Anterior cingulate cortex (tissue), 58 donors: ENCODE data around the gene ZNF669.

ENCODE experiments used
- DNase-seq, 58 donors: peaks; one replicate each; lab custom pipeline; 2025; lab: John Stamatoyannopoulos, UW

Gene ZNF669

GRCh38 chr1:247111700-247112478 is 7.7 kb upstream of the ZNF669 start:
- DNase-seq: peak in 26 of 58 donors; percentile 9 to 52 (median 30)

GRCh38 chr1:247111259-247111699 is 7.1 kb upstream of the ZNF669 start:
- DNase-seq: no peak

- DNase-seq: no peak
These were observed 6.6 kb upstream of the ZNF669 start for GRCh38 chr1:247110627-247111258.

- DNase-seq: no peak
These were observed 3.5 kb upstream of the ZNF669 start for GRCh38 chr1:247107694-247108093.

- DNase-seq: no peak
These were observed 1.8 kb upstream of the ZNF669 start for GRCh38 chr1:247105966-247106365.

- no peak for DNase-seq
These were observed 809 bp upstream of the ZNF669 start for GRCh38 chr1:247104965-247105364.

GRCh38 chr1:247102381-247102780 is 1.8 kb downstream of the ZNF669 start:
- no peak for DNase-seq

GRCh38 chr1:247100676-247101279 is 3.4 kb downstream of the ZNF669 start:
- no peak for DNase-seq

GRCh38 chr1:247096958-247097357 is 7.2 kb downstream of the ZNF669 start:
- DNase-seq: no peak

- DNase-seq: no peak
These were observed 7.6 kb downstream of the ZNF669 start for GRCh38 chr1:247096544-247096943.

GRCh38 chr1:247096112-247096511 is 8.0 kb downstream of the ZNF669 start:
- no peak for DNase-seq

GRCh38 chr1:247090455-247090854 is 13.7 kb downstream of the ZNF669 start:
- DNase-seq: no peak

GRCh38 chr1:247089616-247090375 is 14.4 kb downstream of the ZNF669 start:
- no peak for DNase-seq

GRCh38 chr1:247088967-247089366 is 15.2 kb downstream of the ZNF669 start:
- no peak for DNase-seq

- DNase-seq: no peak
These were observed 16.9 kb downstream of the ZNF669 start for GRCh38 chr1:247087256-247087655.

- DNase-seq: no peak
These were observed 18.8 kb downstream of the ZNF669 start for GRCh38 chr1:247085310-247085709.

GRCh38 chr1:247084771-247085170 is 19.4 kb downstream of the ZNF669 start:
- DNase-seq: no peak

GRCh38 chr1:247079141-247079874 is 24.8 kb downstream of the ZNF669 start:
- DNase-seq: no peak

GRCh38 chr1:247078258-247079140 is 25.7 kb downstream of the ZNF669 start, which contains the start of gene ZNF670:
Gene ZNF670 (minus strand): TSS chr1:247078811. CDS start chr1:247078596, 215 bp downstream.
- peak; percentile 34 to 98 (median 90) for DNase-seq
